ENCODE results near the gene ADH5. TPM values are rescaled to one million over a fixed set of nuclear protein-coding genes. Genes with fewer than 3 reads are reported as not detected.

ADH5 gene
- total RNA-seq (59.2 and 65.6 TPM in 2 replicates), polyA plus RNA-seq (23.9 and 32.7 TPM in 2 replicates), polyA minus RNA-seq (21.9 and 25.8 TPM in 2 replicates)
- 80.9 TPM for total RNA-seq (2013)

DNA sequence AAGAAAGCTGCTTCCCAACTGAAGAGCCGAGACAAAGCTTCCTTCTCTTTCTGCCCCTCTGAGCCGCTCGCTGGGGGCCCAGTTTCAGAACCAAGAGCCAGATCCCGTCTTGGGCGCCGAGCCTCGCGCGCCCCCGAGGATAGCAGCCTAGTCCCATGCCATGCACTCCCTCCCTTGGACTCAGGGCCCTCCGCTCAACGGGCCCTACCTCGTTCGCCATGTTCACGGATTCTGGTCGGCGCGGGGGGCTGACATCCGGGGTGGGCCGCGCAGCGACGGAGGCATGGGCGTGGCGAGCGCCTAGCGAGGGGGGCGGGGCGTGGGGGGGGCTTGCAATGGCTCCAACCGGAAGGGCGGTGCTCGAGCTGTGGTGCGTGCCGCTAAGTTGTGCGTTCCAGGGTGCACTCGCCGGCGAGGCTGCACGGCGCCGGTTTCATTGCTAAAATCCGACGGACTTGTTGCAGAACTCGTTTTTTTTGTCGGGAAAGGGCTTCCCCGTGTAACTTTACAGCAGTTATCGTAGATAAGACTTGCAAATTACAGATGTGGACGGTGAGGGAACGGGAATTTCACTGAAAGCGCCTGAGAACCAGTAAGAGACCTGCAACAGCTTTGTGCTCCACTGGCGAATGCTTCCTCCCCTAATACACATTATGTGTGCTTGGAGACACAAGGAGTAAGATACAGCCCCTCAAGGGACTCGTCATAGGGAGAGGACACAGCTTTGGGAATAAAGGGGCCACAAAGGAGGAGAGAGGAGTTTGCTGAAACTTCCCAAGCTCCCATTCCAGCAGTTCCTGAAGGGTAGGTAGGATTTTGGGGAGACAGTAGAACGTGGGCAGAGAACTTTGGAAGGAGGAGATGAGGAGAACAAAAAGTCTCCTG lies at the start of gene ADH5:
ADH5 (minus strand) TSS at position 308 of the 885 bp plus-strand sequence; CDS start at position 220, 88 bp downstream.
- H3K79me2 ChIP-seq (ENCODE audit: control insufficient read depth, insufficient read depth, low read length), result peaks cover 47% of the 10 kb centered on the region
- DNase-seq, result peak; percentile 90
- ATAC-seq (ENCODE audit: low read depth), result peak; percentile 95
- ChIA-PET POLR2A (interaction anchor here (0.6 to 2.3 kb wide), 7 partner anchors 32 to 948 kb away, joined by 3 to 11 read pairs (median 7); partner anchors contain the start of genes EIF4E, METAP1 and TRMT10A), CTCF (interaction anchor here (0.8 to 2.8 kb wide), 4 partner anchors 33 to 946 kb away, joined by 3 to 18 read pairs (median 8); partner anchors contain the start of genes EIF4E, METAP1 and STPG2)
- no peaks in the 10 kb centered on the region for H3K27me3 ChIP-seq (replicated peaks in 1 of 4; ENCODE audit: control extremely low read depth in 1 of 4, control insufficient read depth in 3 of 4, insufficient read depth in 4 of 4, low read length in 3 of 4)
- peak within 1 kb of the TSS; percentile 75 to 99 (median 96) for H3K4me3 ChIP-seq (ENCODE audit: control extremely low read depth in 1 of 5, extremely low read depth in 1 of 5, insufficient read depth in 1 of 5, low read depth in 2 of 5, low read length in 4 of 5)
- H2AFZ ChIP-seq (ENCODE audit: insufficient read depth, low read depth, low read length, poor library complexity, severe bottlenecking), result peak within 1 kb of the TSS; percentile 97
- H3K9me3 Mint-ChIP-seq (ENCODE audit: insufficient read depth), result no peaks in the 10 kb centered on the region
- no peaks in the 10 kb centered on the region for H4K20me1 ChIP-seq (ENCODE audit: control insufficient read depth, insufficient read depth, low read length, poor library complexity, severe bottlenecking)
- H3K27ac Mint-ChIP-seq, result peak within 1 kb of the TSS; percentile 98
- H3K36me3 ChIP-seq (replicated peaks in 1 of 2; ENCODE audit: control extremely low read depth in 1 of 2, control insufficient read depth in 1 of 2, extremely low read depth in 1 of 2, insufficient read depth in 2 of 2, low read length in 1 of 2), result peaks cover 2 to 14% of the 10 kb centered on the region in 2 experiments
- under 1% methylated on average over 47 of the region's 53 CpGs for WGBS (ENCODE audit: insufficient coverage)
- peak within 1 kb of the TSS; percentile 98 for H3K4me3 Mint-ChIP-seq
- peak within 1 kb of the TSS; percentile 87 for H3K4me2 ChIP-seq (replicated peaks; ENCODE audit: low read depth, low read length, poor library complexity, severe bottlenecking)
- no peaks in the 10 kb centered on the region for H3K27me3 Mint-ChIP-seq
- H3K9me3 ChIP-seq (ENCODE audit: control extremely low read depth in 1 of 3, control insufficient read depth in 2 of 3, insufficient read depth in 1 of 3, low read length in 2 of 3), result no peaks in the 10 kb centered on the region
- peaks cover 15 to 25% of the 10 kb centered on the region in 2 donors for H3K4me1 ChIP-seq (ENCODE audit: control insufficient read depth in 2 of 2, insufficient read depth in 2 of 2, low read length in 2 of 2)
- H3K4me1 Mint-ChIP-seq, result peaks cover 46% of the 10 kb centered on the region
- H3K9ac ChIP-seq (ENCODE audit: low read length), result peak within 1 kb of the TSS; percentile 89
- no peak for TF ChIP-seq EZH2 (IDR thresholded peaks at IDR 0.05; ENCODE audit: borderline replicate concordance, insufficient read depth, low read depth, low read length, poor library complexity, severe bottlenecking)
- TF ChIP-seq, protein P1, sequence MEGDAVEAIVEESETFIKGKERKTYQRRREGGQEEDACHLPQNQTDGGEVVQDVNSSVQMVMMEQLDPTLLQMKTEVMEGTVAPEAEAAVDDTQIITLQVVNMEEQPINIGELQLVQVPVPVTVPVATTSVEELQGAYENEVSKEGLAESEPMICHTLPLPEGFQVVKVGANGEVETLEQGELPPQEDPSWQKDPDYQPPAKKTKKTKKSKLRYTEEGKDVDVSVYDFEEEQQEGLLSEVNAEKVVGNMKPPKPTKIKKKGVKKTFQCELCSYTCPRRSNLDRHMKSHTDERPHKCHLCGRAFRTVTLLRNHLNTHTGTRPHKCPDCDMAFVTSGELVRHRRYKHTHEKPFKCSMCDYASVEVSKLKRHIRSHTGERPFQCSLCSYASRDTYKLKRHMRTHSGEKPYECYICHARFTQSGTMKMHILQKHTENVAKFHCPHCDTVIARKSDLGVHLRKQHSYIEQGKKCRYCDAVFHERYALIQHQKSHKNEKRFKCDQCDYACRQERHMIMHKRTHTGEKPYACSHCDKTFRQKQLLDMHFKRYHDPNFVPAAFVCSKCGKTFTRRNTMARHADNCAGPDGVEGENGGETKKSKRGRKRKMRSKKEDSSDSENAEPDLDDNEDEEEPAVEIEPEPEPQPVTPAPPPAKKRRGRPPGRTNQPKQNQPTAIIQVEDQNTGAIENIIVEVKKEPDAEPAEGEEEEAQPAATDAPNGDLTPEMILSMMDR (IDR thresholded peaks at IDR 0.05), result no peak
- intact Hi-C loops (cut with micrococcal nuclease), result loop anchor here (1.0 to 5.0 kb wide), 8 partner anchors 93 to 945 kb away; partner anchors contain the start of genes DAPP1, DNAJB14, METAP1 and RAP1GDS1
- peak within 1 kb of the TSS; percentile 84 for H3K27ac ChIP-seq (ENCODE audit: low read length in 2 of 2)

DNA sequence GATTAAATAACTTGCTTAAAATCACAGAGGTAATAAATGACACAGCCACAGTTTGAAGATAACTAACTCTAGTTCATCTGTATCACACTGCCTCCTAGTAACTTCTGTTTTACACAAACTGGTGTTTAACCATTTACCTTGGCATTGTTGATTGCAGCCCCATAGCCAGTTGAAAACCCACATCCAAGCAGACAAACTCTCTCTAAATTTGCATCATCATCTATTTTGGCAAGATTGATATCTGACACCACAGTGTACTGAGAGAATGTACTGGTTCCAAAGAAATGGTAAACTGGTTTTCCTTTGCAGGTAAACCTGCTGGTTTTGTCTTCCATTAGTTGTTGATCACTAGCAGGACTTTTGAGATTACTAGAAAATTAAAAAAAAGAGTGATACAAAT lies 47.7 kb upstream of the ADH5 start:
- Mint-ChIP-seq H3K9me3 (ENCODE audit: insufficient read depth) (no peaks in the 10 kb centered on the region), H3K4me3 (no peak overlapping the region), H3K4me1 (no peaks in the 10 kb centered on the region), H3K27ac (no peak overlapping the region), H3K27me3 (peaks cover 3% of the 10 kb centered on the region)
- no peaks in the 10 kb centered on the region for H4K20me1 ChIP-seq (ENCODE audit: control insufficient read depth, insufficient read depth, low read length, poor library complexity, severe bottlenecking)
- no peak for TF ChIP-seq EZH2 (IDR thresholded peaks at IDR 0.05; ENCODE audit: borderline replicate concordance, insufficient read depth, low read depth, low read length, poor library complexity, severe bottlenecking)
- ATAC-seq (ENCODE audit: low read depth) (no peak), DNase-seq (no peak)
- H3K9ac ChIP-seq (ENCODE audit: low read length), result no peak overlapping the region
- H3K4me1 ChIP-seq (ENCODE audit: control insufficient read depth in 2 of 2, insufficient read depth in 2 of 2, low read length in 2 of 2), result no peaks in the 10 kb centered on the region
- H3K4me3 ChIP-seq (ENCODE audit: control extremely low read depth in 1 of 5, extremely low read depth in 1 of 5, insufficient read depth in 1 of 5, low read depth in 2 of 5, low read length in 4 of 5), result no peak overlapping the region
- CTCF ChIA-PET, result no interaction called here
- H3K27me3 ChIP-seq (replicated peaks in 1 of 4; ENCODE audit: control extremely low read depth in 1 of 4, control insufficient read depth in 3 of 4, insufficient read depth in 4 of 4, low read length in 3 of 4), result no peaks in the 10 kb centered on the region
- no peak overlapping the region for H3K27ac ChIP-seq (ENCODE audit: low read length in 2 of 2)
- H2AFZ ChIP-seq (ENCODE audit: insufficient read depth, low read depth, low read length, poor library complexity, severe bottlenecking), result no peak overlapping the region
- no peaks in the 10 kb centered on the region for H3K79me2 ChIP-seq (ENCODE audit: control insufficient read depth, insufficient read depth, low read length)
- no peaks in the 10 kb centered on the region for H3K36me3 ChIP-seq (replicated peaks in 1 of 2; ENCODE audit: control extremely low read depth in 1 of 2, control insufficient read depth in 1 of 2, extremely low read depth in 1 of 2, insufficient read depth in 2 of 2, low read length in 1 of 2)
- POLR2A ChIA-PET, result no interaction called here
- no peak overlapping the region for H3K4me2 ChIP-seq (replicated peaks; ENCODE audit: low read depth, low read length, poor library complexity, severe bottlenecking)
- intact Hi-C loops (cut with micrococcal nuclease), result no loop called here
- peaks cover 0 to 2% (median 0%) of the 10 kb centered on the region in 3 donors for H3K9me3 ChIP-seq (ENCODE audit: control extremely low read depth in 1 of 3, control insufficient read depth in 2 of 3, insufficient read depth in 1 of 3, low read length in 2 of 3)
